HCT116 (cell line): ENCODE results near the gene USP12. TPM values are rescaled to one million over a fixed set of nuclear protein-coding genes. Genes with fewer than 3 reads are reported as not detected.

Experiments
- ATAC-seq: fragments of 200-7000 bp; cut with Tn5 transposase; 2 replicates; pipeline ENCODE4 v1.9.1; 2020; ENCODE audit warnings: mild to moderate bottlenecking, moderate library complexity
- BruUV-seq: library from RNA; stranded (reverse); fragments of 400-500 nt; replicated peaks from 2 replicates; lab custom pipeline; 2021; lab: Mats Ljungman, UMichigan
- CTCF ChIA-PET: fragments of 300-600 bp; sonication (Branson Sonifier 250); formaldehyde crosslinking; loops from one replicate; lab custom pipeline; 2021; ENCODE audit warnings: antibody characterized with exemption; lab: Charles Lee
- POLR2A ChIA-PET: fragments of 300-600, 350-600 bp; sonication (Branson Sonifier 250); formaldehyde crosslinking; loops from one replicate; lab custom pipeline; 2021; ENCODE audit warnings: antibody characterized with exemption; lab: Charles Lee
- RAD21 ChIA-PET, 2 experiments: fragments of 300-600 bp; sonication (Branson Sonifier 250); formaldehyde crosslinking; loops; one replicate each; lab custom pipeline; 2023; ENCODE audit warnings: low total read pairs in 2 of 2; ENCODE audit not compliant: uncharacterized antibody in 2 of 2, unreplicated experiment in 2 of 2, low non-redundant PET in 1 of 2; lab: Charles Lee
- DNase-seq: peaks from one replicate; pipeline ENCODE4 v3.0.0-alpha.2; 2010; ENCODE audit warnings: low read depth, low spot score
- H2AFZ ChIP-seq: fragments of 200-600 bp; shearing (Covaris generic), sonication (generic); 2 replicates; pipeline ENCODE4 v1.6.1; 2017; ENCODE audit warnings: low read depth, mixed run types, mixed read lengths, antibody characterized with exemption, low read length; ENCODE audit not compliant: poor library complexity, severe bottlenecking
- H3K27ac ChIP-seq: 2 replicates; pipeline ENCODE4 v1.5.1; 2012; ENCODE audit warnings: low read depth, low read length
- H3K27me3 ChIP-seq: fragments of 200-600 bp; sonication (generic); 2 replicates; pipeline ENCODE4 v1.6.1; 2016; ENCODE audit warnings: mixed run types, low read length, mixed read lengths; ENCODE audit not compliant: insufficient read depth
- H3K36me3 ChIP-seq, 2 experiments: fragments of 200-500 bp in 1 of 2; fragments of 200-600 bp in 1 of 2; sonication (Bioruptor generic) in 1 of 2; sonication (generic) in 1 of 2; 2 replicates each; pipeline versions ENCODE4 v1.5.1 to v1.6.1; 2014 to 2016; ENCODE audit warnings: low read length in 2 of 2, inconsistent platforms in 1 of 2, mixed read lengths in 1 of 2, mixed run types in 1 of 2; ENCODE audit not compliant: insufficient read depth in 2 of 2, control insufficient read depth in 1 of 2
- H3K4me1 ChIP-seq, 2 experiments: fragments of 200-600 bp in 1 of 2; sonication (generic) in 1 of 2; 2 replicates each; pipeline versions ENCODE4 v1.5.1 to v1.6.1; 2012 to 2017; ENCODE audit warnings: low read length in 2 of 2, inconsistent platforms in 1 of 2, mild to moderate bottlenecking in 1 of 2, mixed read lengths in 1 of 2, mixed run types in 1 of 2, moderate library complexity in 1 of 2; ENCODE audit not compliant: insufficient read depth in 2 of 2, control insufficient read depth in 1 of 2
- H3K4me2 ChIP-seq: fragments of 200-600 bp; sonication (generic); 2 replicates; pipeline ENCODE4 v1.6.1; 2017; ENCODE audit warnings: mixed run types, low read length, mixed read lengths
- H3K4me3 ChIP-seq, 2 experiments: fragments of 200-600 bp in 1 of 2; sonication (generic) in 1 of 2; replicated peaks in 1 of 2; 2 replicates each; pipeline ENCODE4 v1.5.1; 2011 to 2016; ENCODE audit warnings: low read length in 2 of 2, control low read depth in 1 of 2, low read depth in 1 of 2, mild to moderate bottlenecking in 1 of 2, mixed read lengths in 1 of 2, mixed run types in 1 of 2
- H3K79me2 ChIP-seq: fragments of 200-600 bp; sonication (generic); 2 replicates; pipeline ENCODE4 v1.6.1; 2017; ENCODE audit warnings: mild to moderate bottlenecking, mixed run types, low read length, moderate library complexity, mixed read lengths; ENCODE audit not compliant: insufficient read depth
- H3K9ac ChIP-seq: fragments of 200-600 bp; sonication (generic); 2 replicates; pipeline ENCODE4 v1.6.1; 2016; ENCODE audit warnings: low read length, mixed read lengths
- H3K9me2 ChIP-seq: fragments of 200-600 bp; sonication (generic), shearing (Covaris generic); 2 replicates; pipeline ENCODE4 v1.6.1; 2017; ENCODE audit warnings: mixed run types, mild to moderate bottlenecking, moderate library complexity; ENCODE audit not compliant: insufficient read depth
- H3K9me3 ChIP-seq, 2 experiments: fragments of 200-500 bp in 1 of 2; fragments of 200-600 bp in 1 of 2; sonication (Bioruptor generic) in 1 of 2; sonication (generic) in 1 of 2; 2 replicates each; pipeline ENCODE4 v1.6.1; 2014 to 2017; ENCODE audit warnings: low read length in 2 of 2, mixed read lengths in 2 of 2, inconsistent platforms in 1 of 2, low read depth in 1 of 2, mild to moderate bottlenecking in 1 of 2, mixed run types in 1 of 2, moderate library complexity in 1 of 2; ENCODE audit not compliant: control insufficient read depth in 1 of 2, insufficient read depth in 1 of 2
- H4K20me1 ChIP-seq: fragments of 200-600 bp; sonication (generic), shearing (Covaris generic); 2 replicates; pipeline ENCODE4 v1.6.1; 2017; ENCODE audit warnings: mixed run types, mild to moderate bottlenecking, moderate library complexity; ENCODE audit not compliant: insufficient read depth
- CBX3 ChIP-seq: IDR thresholded peaks from 2 replicates; pipeline ENCODE4 v1.6.1; 2012; ENCODE audit warnings: low read depth
- EGR1 ChIP-seq: IDR thresholded peaks from 2 replicates; pipeline ENCODE4 v1.6.1; 2012; ENCODE audit warnings: low read depth
- EZH2 ChIP-seq: fragments of 200-600 bp; sonication (generic); IDR thresholded peaks from 2 replicates; pipeline ENCODE4 v1.6.1; 2017; ENCODE audit warnings: antibody characterized with exemption, mixed run types
- EZH2phosphoT487 ChIP-seq: fragments of 200-600 bp; IDR thresholded peaks from 2 replicates; pipeline ENCODE4 v1.6.1; 2018; ENCODE audit warnings: antibody characterized with exemption, borderline replicate concordance
- FOSL1 ChIP-seq: IDR thresholded peaks from 2 replicates; pipeline ENCODE4 v1.6.1; 2012; ENCODE audit warnings: low read depth
- JUND ChIP-seq: IDR thresholded peaks from 2 replicates; pipeline ENCODE4 v1.6.1; 2012
- MAX ChIP-seq: IDR thresholded peaks from 2 replicates; pipeline ENCODE4 v1.6.1; 2012
- POLR2A ChIP-seq: IDR thresholded peaks from 2 replicates; pipeline ENCODE4 v1.7.0; 2011; ENCODE audit warnings: borderline replicate concordance; ENCODE audit not compliant: insufficient read depth, insufficient read length; ENCODE audit errors: extremely low read depth
- RAD21 ChIP-seq: IDR thresholded peaks from 2 replicates; pipeline ENCODE4 v1.6.1; 2012; ENCODE audit warnings: low read depth, mild to moderate bottlenecking
- REST ChIP-seq: IDR thresholded peaks from 2 replicates; pipeline ENCODE4 v1.6.1; 2012; ENCODE audit warnings: low read depth
- SRF ChIP-seq: IDR thresholded peaks from 2 replicates; pipeline ENCODE4 v1.6.1; 2012; ENCODE audit warnings: low read depth
- YY1 ChIP-seq: IDR thresholded peaks from 2 replicates; pipeline ENCODE4 v1.6.1; 2011; ENCODE audit warnings: low read length, low read depth, moderate library complexity, mild to moderate bottlenecking; ENCODE audit not compliant: insufficient replicate concordance; ENCODE audit errors: extremely low read depth
- ZFX ChIP-seq: fragments of 450-650 bp; IDR thresholded peaks from 2 replicates; pipeline ENCODE4 v1.6.1; 2017
- intact Hi-C: fragments of 100-400 bp; cut with micrococcal nuclease; formaldehyde crosslinking; loops from 2 replicates; pipeline ENCODE4 v1.10.0; 2022
- total RNA-seq: library from RNA; stranded (reverse); gene quantifications from one replicate; pipeline ENCODE4 v1.2.1, GENCODE V29; 2021; ENCODE audit not compliant: unreplicated experiment

USP12 gene
- total RNA-seq, 1 experiment from 2014 or later, result 28.3 TPM

GRCh38 chr13:27130223-27130978 lies 41.2 kb downstream of the USP12 start:
- no peak overlapping the region for H2AFZ ChIP-seq
- no peak overlapping the region for H3K27ac ChIP-seq
- H3K36me3 ChIP-seq, result no peaks in the 10 kb centered on the region
- 0 out of 2 replicates have a peak, but pooled peaks cover 4% of the 10 kb centered on the region for H4K20me1 ChIP-seq
- H3K9me3 ChIP-seq, result no peaks in the 10 kb centered on the region
- ATAC-seq (no peak), DNase-seq (no peak)
- no peak overlapping the region for H3K9ac ChIP-seq
- H3K9me2 ChIP-seq, result no peaks in the 10 kb centered on the region
- H3K4me2 ChIP-seq, result 0 out of 2 replicates have a peak overlapping the region, but pooled peaks have one; percentile 28
- H3K27me3 ChIP-seq, result no peaks in the 10 kb centered on the region
- RAD21 ChIA-PET, result no interaction called here
- peaks cover 97% of the 10 kb centered on the region for H3K79me2 ChIP-seq
- intact Hi-C loops, result no loop called here
- peaks cover 8 to 38% of the 10 kb centered on the region in 2 experiments for H3K4me1 ChIP-seq
- POLR2A ChIA-PET, result no interaction called here
- TF ChIP-seq FOSL1 (no peak), EGR1 (no peak), MAX (no peak), CBX3 (no peak), ZFX (no peak), SRF (no peak), YY1 (no peak), RAD21 (no peak)
- BruUV-seq, result no TSS peak
- CTCF ChIA-PET, result no interaction called here
- H3K4me3 ChIP-seq, result no peak overlapping the region

- TF ChIP-seq JUND, result no peak
- TF ChIP-seq POLR2A, result no peak
- no peak for TF ChIP-seq EZH2phosphoT487
- TF ChIP-seq REST, result no peak
- TF ChIP-seq FOSL1, result no peak
- TF ChIP-seq EZH2, result no peak
- H3K4me1 ChIP-seq, result peaks cover 5 to 29% of the 10 kb centered on the region in 2 experiments
- no peaks in the 10 kb centered on the region for H3K27me3 ChIP-seq
- H3K36me3 ChIP-seq, result no peaks in the 10 kb centered on the region
- CTCF ChIA-PET, result no interaction called here
- H3K9me3 ChIP-seq, result peaks cover 0 to under 1% of the 10 kb centered on the region in 2 experiments; a peak in 1 of 4 replicates
- no peak overlapping the region for H3K4me2 ChIP-seq
- intact Hi-C loops, result no loop called here
- POLR2A ChIA-PET, result no interaction called here
- peaks cover 100% of the 10 kb centered on the region for H3K79me2 ChIP-seq
- H3K9me2 ChIP-seq, result no peaks in the 10 kb centered on the region
- RAD21 ChIA-PET, result no interaction called here
- no peak for DNase-seq
- ATAC-seq, result no peak
- no peak overlapping the region for H3K27ac ChIP-seq
- no peak overlapping the region for H3K9ac ChIP-seq
- no peak overlapping the region for H2AFZ ChIP-seq
- BruUV-seq, result no TSS peak
- H4K20me1 ChIP-seq, result 0 out of 2 replicates have a peak, but pooled peaks cover 4% of the 10 kb centered on the region
- H3K4me3 ChIP-seq, result no peak overlapping the region
Observed at GRCh38 chr13:27128825-27129627, 42.6 kb downstream of the USP12 start.
